GM12874 (cell line): Measurements from ENCODE around the gene HERC6.

Experiments used
- CTCF ChIP-seq: IDR thresholded peaks from 2 replicates; pipeline ENCODE4 v1.5.1; 2011; ENCODE audit warnings: low read depth, mild to moderate bottlenecking, control low read depth, low read length, moderate library complexity; ENCODE audit not compliant: insufficient read depth

Gene HERC6

DNA sequence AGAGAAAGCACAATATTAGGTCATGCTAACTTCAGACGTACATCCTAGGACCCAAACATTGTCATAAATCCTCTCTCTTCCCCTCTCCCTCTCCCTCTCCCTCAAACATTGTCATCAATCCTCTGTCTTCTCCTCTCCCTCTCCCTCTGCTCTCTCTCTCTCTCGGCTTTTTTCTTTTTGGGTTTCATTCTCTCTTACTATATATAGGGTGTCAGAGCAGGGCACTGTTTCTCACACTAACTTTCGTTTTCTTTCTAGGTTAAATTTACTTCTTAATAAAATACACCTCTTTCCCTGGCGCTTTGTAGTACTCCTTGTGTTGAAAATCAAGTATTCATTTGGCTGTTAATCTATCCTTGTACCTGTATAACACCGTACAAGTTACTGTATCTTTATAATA, 41.2 kb downstream of the HERC6 start:
- no peak for TF ChIP-seq CTCF

GRCh38 chr4:88420844-88421243, 42.2 kb downstream of the HERC6 start:
- TF ChIP-seq CTCF = no peak

DNA sequence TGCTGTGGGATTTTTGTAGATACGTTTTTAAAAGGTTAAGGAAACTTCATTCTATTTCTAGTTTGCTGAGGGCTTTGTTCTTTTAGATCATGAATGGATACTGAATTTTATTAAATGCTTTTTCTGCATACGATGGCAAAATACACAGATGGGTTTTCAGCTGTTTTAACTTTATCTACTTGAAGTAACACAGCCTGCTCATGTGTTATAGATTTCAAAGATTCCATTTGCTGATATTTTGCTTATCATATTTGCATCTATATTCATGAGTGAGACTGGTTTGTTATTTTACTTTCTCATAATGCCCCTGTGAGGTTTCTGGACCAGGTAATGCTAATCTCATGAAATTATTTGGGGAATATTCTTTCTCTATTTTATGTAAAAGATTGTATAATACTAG, 43.8 kb downstream of the HERC6 start:
- TF ChIP-seq CTCF = no peak

DNA sequence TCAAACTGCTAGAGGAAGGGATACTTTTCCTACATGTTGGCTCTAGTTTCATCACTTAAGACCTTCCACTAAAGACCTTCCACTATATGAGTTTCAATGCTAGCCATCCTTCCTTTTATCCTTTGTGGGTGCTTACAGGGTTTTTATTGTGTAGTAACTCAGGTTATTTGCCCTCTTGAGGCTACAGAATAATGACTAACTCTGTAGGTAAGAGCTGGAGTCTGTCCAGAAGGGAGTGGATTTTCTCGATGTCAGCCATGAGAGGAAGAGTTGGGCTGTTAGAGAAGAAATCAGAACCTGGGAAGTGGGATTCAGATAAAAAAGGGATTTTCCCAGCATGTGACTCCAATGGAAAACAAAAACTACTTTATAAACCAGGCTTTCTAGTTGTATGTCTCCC, 50.7 kb downstream of the HERC6 start:
- no peak for TF ChIP-seq CTCF

- no peak for TF ChIP-seq CTCF
Measured at GRCh38 chr4:88435987-88436693, 57.5 kb downstream of the HERC6 start.

GRCh38 chr4:88439161-88439760, 60.6 kb downstream of the HERC6 start:
- TF ChIP-seq CTCF = no peak

GRCh38 chr4:88440146-88440545, 61.5 kb downstream of the HERC6 start:
- TF ChIP-seq CTCF = no peak
